Measurements from ENCODE around the gene MBD6.
"Not testable (repeated sequence)": the region's sequence is repeated elsewhere in the genome, so short reads cannot be mapped to it uniquely, and the experiment has no call there.

The MBD6 gene

DNA sequence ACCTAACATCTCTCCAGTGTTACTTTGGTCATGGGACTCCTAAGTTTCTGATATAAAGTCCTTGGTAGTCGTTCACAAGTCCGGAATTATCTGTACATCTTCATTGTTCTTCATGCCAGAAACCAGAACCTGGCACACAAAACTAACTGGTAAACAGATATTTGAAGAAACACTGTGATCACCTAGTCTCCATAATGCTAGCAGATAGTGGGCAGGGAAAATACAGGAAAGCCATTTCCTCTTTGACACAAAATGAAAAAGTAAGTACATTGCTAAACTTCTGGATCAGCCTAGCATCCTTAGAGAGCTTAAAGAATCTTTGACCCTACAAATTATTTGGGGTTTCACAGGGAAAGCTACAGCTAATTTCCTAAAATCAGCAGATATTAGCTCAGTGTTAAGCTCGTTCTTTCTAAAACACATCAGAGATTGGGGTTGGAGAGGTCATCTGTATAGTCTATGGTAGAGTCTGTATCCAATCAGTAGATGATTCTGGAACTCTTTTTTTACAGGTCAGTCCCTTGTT is 7.2 kb upstream of the MBD6 start:
- DNase-seq, result no peak

DNA sequence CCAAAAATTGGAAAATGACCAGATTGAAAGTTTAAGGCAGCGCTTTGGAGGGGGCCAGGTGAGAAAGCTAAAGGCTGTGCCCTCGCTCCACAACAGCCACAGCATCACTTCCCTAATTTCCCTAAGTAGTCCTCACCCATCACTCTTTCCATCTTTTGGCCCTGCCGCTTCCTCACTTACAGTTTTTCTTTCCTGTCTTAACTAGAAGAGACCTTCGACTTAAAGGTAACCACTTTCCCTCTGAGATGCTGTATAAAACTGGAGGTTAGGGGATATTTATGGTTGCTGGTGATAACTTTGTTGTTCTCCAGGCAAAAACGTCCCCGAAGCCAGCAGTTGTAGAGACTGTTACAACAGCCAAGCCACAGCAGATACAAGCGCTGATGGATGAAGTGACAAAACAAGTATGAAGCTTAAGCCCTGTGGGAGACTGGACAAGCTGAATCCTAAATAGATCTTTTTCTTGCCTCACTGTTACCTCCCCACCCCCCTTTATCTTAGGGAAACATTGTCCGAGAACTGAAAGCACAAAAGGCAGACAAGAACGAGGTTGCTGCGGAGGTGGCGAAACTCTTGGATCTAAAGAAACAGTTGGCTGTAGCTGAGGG is 6.6 kb upstream of the MBD6 start:
- DNase-seq, result no peak

DNA sequence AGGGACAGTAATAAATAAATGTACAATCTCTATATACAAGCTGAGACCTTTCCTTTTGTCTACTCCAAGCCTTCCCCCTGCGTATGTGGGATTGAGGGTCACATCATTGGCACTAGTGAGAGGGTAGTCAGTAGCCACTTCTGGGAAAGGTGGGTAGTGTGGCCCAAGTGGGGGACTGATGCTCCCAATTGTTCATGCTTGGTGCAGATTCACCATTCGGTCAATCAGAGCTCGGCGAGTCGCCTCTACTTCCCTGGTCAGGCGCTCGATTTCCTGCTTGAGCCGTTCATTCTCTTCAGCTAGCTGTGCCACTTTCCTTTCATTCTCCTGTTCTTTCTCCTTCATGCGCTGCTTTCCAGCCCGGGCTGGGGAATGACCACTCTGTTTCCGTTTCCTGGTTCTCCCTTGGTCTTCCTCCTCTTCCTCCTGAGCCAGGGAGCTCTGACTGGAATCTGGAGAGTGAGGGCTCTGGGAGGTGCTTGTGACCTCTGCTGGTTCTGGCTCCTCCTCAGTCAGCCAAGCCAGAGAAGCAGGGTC is 5.9 kb upstream of the MBD6 start:
- no peak for DNase-seq

DNA sequence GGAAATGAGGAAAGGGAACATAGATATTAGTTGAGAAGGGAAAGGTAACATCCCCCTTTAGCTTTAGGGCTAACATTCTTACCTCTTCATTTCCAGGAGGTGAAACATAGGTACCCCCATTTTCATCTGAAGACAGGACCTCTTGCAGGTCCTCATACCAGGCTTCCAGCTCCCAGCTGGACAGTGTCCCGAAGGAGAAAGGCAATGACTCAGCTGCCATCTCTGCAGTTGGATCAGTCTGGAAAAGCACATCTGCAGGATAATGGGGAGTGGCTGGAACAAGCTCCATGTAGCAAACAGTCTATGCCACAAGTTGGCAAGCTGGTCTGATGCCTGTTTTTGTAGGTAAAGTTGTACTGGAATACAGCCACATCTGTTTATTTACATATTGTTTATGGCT is 5.4 kb upstream of the MBD6 start:
- no peak for DNase-seq

DNA sequence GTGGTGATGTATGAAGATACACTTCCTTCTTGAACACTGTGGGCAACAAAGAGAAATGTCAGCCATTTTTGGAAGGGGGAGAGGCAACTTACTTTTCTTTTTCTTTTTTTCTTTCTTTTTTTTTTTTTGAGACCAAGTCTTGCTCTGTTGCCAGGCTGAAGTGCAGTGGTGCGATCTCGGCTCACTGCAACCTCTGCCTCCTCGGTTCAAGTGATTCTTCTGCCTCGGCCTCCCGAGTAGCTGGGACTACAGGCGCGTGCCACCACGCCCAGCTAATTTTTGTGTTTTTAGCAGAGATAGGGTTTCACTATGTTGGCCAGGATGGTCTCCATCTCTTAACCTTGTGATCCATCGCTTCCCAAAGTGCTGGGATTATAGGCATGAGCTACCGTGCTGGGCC is 4.9 kb upstream of the MBD6 start:
- not testable (repeated sequence) for DNase-seq

DNA sequence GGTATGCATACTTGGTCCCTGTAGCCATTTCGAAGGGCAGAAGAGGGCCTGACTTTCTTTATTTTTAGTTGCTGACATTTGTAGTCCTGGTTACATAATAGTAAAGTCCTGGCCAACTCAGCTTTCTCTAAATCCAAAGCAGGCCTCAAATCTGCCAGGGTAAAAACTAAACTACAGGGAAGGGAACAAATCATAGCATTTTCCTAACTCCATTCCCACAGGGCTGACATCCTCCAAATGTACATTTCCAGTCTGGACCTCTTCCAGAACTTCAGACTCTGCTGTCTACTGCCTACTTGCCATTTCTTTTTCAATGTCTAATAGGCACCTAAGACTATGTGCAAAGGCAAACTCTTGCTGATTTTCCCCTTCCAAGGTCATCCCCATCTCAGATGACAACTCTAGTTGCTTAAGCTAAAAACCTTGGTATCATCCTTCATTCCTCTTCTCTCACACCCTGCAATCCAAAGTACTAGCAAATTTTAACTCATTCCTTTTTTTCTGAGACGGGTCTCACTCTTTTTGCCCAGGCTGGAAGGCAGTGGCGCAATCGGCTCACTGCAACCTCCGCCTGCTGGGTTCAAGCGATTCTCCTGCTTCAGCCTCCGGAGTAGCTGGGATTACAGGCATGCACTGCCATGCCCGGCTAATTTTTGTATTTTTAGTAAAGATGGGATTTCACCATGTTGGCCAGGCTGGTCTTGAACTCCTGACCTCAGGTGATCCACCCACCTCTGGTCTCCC is 4.3 kb upstream of the MBD6 start:
- DNase-seq, result no peak

DNA sequence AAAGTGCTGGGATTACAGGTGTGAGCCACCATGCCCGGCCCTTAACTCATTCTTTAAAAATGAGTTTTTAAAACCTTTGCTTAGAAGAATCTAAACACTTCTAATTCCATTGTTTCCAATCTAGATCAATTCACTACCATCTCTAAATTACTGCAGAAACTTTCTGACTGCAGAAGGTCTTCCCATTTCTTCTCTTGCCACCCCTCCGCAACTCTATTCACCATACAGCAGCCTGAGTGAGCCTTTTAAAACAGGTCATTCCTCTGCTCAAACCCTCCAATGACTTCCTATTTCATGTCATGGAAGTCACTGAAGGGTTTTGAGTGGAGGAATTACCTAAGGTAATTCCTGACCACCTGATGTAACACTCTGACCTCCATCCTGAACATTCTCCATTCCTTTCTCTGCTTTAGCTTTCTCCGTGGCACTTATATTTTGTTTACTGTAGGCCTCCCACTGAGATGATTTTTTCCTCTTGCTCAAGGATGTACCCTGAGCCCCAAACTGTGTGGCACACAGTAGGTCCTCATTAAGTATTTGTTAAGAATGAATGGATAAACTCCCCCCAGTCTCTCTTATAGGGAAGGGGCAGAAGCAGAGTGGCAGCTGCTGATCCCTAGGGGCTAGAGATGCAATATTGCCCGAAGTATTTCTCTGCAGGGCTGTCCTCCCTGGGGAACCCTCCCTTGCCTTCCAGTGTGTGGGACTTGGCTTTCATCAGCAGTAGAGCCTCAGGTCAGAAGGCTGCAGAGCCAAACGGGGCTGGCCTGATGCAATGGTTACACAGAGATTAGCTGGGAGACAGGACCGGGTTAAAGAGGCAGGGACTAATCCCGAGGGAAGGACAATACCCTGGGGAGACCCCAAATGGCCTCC is 3.5 kb upstream of the MBD6 start:
- DNase-seq, result no peak

DNA sequence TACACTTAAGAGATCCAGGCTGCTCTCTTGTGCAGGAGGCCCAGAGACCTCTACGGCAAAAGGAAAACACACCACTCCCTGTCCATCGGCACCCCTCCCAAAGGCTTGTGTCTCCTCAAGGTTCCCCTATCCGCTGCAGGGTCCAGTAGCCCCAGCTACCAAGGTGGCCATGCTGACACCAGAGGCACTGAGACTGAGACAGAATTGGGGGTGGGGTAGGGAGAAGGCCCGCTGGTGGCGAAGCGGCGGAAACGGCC is 2.9 kb upstream of the MBD6 start:
- DNase-seq, result no peak

DNA sequence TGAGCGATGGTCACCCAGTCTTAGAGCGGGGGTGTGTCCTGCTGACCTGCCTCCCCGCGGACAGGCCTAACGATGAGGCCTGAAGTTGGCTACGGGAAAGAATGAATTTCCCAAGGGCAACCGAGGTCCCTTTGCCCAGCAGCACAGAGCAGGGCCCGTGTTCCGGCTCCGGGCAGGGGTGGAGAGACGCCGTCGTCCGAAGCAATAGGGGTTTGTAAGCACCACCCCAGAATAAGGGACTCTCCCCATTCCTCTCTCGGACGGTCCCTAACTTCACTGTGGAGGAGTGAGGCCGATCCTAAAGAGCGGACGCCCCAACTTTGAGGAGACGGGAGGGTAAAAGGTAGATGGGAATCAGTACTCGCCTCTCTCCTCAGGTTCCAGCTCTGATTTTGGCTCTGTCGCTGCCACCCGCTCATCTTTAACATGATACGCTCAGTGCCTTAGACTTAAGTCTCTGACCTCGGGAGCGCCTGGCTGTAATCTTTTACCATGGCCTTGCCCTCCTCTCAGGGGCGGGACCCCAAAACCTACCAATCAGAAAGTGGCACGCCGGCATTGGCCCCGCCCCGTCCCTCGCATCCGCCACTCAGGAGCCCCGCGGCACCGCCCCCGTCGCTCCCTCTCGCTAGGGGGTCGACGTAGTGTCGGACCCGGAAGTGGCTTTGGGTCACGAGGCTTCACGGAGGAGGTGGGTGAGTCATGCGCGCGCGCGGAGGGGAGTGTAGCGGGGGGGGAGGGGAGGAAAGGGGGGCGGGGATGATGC is 2.4 kb upstream of the MBD6 start, which contains the start of gene DDIT3:
Gene DDIT3, minus strand, starts transcription at position 462 of the 766 bp plus-strand sequence. CDS start 3,108 bp downstream, outside the sequence.
- peak; percentile 64 to 94 for DNase-seq

DNA sequence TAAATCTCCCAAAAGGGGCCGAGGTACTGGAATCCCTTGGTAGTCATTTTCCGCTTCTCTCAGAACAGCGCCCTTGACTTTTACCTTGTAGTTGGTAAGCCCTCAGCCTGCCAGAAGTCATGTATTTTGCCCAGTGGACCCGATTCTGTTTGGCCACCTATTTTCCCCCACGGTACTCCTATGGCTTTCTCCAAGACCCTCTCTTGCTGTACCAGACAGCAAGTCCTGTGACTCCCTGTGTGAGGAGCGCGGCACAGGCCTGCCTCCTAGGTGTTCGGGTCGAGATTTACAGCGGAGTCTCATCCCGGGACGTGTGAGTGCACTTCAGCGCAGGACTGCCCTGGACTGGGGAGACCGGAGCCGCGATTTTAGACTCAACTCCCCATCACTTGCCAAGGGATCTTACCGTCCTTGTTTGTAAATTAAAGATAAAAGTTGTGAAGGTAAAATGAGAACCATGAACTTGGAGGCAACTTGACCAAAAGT is 1.1 kb upstream of the MBD6 start:
- DNase-seq, result no peak

DNA sequence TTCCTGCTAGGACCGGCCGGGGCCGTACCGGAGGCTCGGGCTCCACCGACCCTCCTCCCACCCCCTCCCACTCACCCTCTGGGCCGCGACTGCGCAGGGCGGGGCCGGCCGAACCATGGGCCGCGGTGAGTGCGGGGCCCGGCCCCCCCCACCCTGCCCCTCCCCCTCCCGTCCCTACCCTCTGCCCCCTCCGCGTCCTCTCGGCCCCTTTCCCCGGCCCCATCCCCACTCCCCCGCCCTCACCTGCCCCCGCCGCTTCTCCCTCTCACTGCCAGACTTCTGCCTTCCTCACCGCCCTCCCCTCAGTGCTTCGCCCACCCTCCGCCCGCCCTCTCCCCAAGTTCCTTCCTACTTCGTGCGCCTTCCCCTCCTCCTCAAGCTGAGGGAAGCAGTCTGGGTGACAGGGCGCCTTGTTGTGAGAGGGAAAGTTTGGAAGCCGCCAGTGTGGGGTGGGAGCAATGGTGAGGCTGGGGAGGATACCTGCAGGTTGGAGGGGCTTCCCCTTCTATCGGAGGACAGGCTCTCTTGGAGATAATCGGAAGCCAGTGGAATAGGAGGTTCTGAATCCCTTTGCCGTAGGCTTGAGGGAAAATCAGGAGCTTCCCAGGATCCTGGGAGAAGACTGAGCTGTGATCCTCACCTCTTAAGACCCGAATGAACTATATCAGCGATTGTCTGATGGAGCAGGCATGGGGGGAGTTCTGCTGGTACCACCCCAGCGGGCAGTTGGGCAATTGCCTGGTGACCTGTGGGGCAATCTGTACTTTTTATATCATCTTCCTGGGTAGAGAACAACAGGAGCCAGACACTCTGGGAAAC is 472 bp downstream of the MBD6 start:
- no peak for DNase-seq

DNA sequence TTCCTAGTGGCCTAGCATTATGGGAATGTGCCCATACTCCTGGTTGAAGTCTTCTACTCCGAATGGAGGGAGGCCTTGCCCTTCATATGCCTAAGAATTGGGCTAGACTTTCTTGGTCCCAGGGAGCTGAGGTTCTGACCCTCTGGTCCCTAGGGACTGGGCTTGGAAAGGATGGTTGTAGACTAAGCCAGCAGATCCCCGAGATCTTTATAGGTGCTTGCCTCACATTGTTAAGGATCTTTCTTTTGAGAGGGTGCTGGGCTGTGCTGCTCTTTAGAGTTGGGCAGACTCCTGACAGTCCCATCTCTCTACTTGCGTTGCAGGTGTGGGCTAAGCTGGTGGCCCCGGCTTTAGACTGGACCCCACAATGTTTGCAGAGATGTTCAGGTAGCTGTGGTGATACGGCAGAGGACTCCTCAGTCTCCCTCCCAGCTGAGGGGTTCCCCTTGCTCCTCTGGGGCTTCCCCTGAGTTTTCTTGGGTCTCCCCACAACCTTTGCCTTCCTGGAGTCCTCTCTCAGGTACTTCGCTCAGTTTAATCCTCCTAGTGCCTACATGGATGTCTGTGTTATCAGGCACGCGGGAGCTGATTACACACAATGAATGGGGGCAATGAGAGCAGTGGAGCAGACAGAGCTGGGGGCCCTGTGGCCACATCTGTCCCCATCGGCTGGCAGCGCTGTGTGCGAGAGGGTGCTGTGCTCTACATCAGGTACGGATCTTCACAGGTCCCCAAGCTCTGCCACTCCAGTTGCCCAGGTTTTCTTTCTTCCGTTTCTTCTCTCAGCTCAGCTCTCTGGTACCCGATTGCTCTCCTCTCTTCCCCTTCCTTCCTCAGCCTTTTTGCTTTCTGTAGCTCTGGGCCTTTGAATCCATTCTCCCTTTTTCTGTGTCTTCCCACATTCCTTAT is 1.3 kb downstream of the MBD6 start:
- no peak for DNase-seq

DNA sequence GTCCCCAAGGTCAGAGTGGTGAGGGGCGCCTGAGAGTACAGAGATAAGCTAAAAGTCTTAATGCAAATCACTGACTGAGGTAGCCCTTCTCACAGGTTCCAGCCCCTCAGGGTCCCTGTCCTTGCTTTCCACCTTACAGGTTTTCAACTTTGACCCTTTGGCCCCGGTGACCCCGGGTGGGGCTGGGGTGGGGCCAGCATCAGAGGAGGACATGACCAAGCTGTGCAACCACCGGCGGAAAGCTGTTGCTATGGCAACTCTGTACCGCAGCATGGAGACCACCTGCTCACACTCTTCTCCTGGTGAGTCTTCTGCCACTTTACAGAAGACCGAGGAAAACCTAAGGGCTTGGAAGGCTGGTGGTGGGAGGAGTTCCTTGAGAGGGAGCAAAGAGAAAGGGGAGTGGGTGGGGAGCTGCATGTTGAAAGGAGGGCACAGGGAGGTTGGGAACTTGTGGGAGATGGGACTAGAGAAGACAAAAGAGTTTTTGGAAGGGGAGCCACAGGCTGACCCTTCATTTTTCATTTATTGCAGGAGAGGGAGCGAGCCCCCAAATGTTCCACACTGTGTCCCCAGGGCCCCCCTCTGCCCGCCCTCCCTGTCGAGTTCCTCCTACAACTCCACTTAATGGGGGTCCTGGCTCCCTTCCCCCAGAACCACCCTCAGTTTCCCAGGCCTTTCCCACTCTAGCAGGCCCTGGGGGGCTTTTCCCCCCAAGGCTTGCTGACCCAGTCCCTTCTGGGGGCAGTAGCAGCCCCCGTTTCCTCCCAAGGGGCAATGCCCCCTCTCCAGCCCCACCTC is 2.4 kb downstream of the MBD6 start:
- DNase-seq, result no peak

DNA sequence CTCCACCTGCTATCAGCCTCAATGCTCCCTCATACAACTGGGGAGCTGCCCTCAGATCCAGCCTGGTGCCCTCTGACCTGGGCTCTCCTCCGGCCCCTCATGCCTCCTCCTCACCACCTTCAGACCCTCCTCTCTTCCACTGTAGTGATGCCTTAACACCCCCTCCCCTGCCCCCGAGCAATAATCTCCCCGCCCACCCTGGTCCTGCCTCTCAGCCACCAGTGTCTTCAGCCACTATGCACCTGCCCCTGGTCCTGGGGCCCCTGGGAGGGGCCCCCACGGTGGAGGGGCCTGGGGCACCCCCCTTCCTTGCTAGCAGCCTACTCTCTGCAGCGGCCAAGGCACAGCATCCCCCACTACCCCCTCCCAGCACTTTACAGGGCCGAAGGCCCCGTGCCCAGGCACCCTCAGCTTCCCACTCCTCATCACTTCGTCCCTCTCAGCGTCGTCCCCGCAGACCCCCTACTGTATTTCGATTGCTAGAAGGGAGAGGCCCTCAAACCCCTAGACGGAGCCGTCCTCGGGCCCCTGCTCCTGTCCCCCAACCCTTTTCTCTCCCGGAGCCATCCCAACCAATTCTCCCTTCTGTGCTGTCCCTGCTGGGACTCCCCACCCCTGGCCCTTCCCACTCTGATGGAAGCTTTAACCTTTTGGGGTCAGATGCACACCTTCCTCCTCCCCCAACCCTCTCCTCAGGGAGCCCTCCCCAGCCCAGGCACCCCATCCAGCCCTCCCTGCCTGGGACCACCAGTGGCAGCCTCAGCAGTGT is 3.2 kb downstream of the MBD6 start:
- no peak for DNase-seq

DNA sequence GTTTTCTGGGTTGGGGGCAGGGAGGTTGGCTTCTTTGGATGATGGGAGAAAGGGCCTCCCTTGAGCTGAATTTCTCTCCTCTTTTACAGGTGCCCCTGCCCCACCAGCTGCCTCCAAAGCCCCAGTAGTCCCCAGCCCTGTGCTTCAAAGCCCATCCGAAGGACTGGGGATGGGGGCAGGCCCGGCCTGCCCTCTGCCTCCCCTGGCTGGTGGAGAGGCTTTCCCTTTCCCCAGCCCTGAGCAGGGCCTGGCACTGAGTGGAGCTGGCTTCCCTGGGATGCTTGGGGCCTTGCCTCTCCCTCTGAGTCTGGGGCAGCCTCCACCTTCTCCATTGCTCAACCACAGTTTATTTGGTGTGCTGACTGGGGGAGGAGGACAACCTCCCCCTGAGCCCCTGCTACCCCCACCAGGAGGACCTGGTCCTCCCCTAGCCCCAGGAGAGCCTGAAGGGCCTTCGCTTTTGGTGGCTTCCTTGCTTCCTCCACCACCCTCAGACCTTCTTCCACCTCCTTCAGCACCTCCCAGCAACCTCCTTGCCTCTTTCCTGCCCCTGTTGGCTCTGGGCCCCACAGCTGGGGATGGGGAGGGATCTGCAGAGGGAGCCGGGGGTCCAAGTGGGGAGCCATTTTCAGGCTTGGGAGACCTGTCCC is 4.0 kb downstream of the MBD6 start:
- DNase-seq, result no peak

DNA sequence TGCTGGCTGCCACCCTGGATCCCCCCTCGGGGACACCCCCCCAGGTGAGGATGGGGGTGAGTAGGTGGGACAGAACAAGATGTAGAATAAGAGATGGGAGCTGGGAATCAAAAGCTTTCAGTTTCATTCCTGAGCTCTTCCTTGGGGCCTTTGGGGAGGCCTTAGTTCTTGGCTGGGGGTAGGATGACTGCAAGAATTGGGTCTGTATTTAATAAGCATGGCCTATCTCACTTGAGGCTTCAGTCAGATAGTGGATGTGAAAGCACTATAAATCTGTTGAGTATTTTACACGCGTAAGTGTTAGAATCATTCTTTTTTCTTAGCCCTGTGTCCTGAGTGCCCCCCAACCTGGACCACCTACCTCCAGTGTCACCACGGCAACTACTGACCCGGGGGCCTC is 4.6 kb downstream of the MBD6 start:
- no peak for DNase-seq

DNA sequence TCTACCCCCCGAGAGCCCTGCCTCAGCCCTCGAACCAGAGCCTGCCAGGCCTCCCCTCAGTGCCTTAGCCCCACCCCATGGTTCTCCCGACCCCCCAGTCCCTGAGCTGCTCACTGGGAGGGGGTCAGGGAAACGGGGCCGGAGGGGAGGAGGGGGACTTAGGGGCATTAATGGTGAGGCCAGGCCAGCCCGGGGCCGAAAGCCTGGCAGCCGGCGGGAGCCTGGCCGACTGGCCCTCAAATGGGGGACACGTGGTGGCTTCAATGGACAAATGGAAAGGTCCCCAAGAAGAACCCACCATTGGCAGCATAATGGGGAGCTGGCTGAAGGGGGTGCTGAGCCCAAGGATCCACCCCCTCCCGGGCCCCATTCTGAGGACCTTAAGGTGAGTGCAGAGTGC is 5.6 kb downstream of the MBD6 start:
- no peak for DNase-seq

DNA sequence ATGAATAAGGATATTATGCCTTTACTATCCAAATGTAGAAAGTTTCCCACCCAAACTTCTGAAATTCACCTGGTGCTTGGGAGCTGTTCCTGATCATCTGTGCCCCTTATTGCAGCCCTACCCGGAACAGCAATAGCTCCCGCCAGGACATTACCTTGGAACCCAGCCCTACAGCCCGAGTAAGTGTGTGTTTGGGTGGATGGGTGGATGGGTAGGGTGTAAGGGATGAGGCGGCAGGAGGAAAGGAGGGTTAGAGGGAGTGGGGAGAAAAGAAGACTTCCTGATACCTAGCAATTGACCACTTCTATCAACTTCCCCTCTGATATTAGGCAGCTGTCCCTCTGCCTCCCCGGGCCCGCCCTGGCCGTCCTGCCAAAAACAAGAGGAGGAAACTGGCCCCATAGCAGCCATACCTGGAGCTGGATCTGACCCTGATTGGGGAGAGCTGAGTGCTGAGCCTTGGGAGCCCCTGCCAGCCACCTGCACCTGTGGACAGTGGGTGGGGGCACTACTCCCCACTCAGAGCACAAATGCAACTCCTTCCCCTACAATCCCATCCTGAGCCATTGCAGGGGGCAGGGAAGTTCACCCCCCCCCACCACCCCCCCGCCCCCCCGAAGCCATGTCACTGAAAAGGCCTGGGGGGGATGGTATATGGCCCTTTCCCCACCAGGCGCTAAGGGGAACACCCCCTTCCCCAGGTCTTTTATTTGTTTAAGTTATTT is 6.4 kb downstream of the MBD6 start:
- no peak for DNase-seq
